SU-DHL-6 (cell line): ENCODE results near the gene ZCCHC4.

Source experiments
- H2AFZ ChIP-seq: fragments of 200-600 bp; sonication (generic); 2 replicates; pipeline ENCODE4 v1.6.1; 2014; ENCODE audit warnings: low read depth, mild to moderate bottlenecking, moderate library complexity, mixed read lengths, antibody characterized with exemption, low read length; ENCODE audit not compliant: severe bottlenecking
- H3F3A ChIP-seq: fragments of 200-600 bp; shearing (Covaris generic); 2 replicates; pipeline ENCODE4 v1.6.0; 2016; ENCODE audit warnings: antibody characterized with exemption, mild to moderate bottlenecking; ENCODE audit not compliant: insufficient read depth
- H3K27ac ChIP-seq: fragments of 200-600 bp; sonication (generic); 2 replicates; pipeline ENCODE4 v1.5.1; 2016; ENCODE audit warnings: low read depth, mild to moderate bottlenecking, low read length, moderate library complexity, mixed read lengths
- H3K27me3 ChIP-seq: fragments of 200-600 bp; sonication (generic), shearing (Covaris generic); 2 replicates; pipeline ENCODE4 v1.6.0; 2014; ENCODE audit warnings: mild to moderate bottlenecking, low read length
- H3K36me3 ChIP-seq: fragments of 200-600 bp; sonication (generic); 2 replicates; pipeline ENCODE4 v1.6.1; 2014; ENCODE audit warnings: mild to moderate bottlenecking, low read length, mixed read lengths
- H3K4me2 ChIP-seq: fragments of 300-600, 200-600 bp; shearing (Covaris generic), sonication (generic); 2 replicates; pipeline ENCODE4 v1.6.0; 2014; ENCODE audit warnings: low read length, low read depth, mild to moderate bottlenecking; ENCODE audit not compliant: poor library complexity, severe bottlenecking
- H3K4me3 ChIP-seq: fragments of 200-600 bp; sonication (generic); 2 replicates; pipeline ENCODE4 v1.5.1; 2014; ENCODE audit warnings: antibody characterized with exemption, low read length, mild to moderate bottlenecking, mixed read lengths; ENCODE audit not compliant: insufficient read depth, poor library complexity, severe bottlenecking
- H3K79me2 ChIP-seq: fragments of 200-600 bp; sonication (generic); 2 replicates; pipeline ENCODE4 v1.6.1; 2014; ENCODE audit warnings: mild to moderate bottlenecking, low read length, moderate library complexity; ENCODE audit not compliant: insufficient read depth
- H3K9ac ChIP-seq: fragments of 200-600 bp; sonication (generic); 2 replicates; pipeline ENCODE4 v1.7.0; 2014; ENCODE audit warnings: mild to moderate bottlenecking, low read length
- H3K9me2 ChIP-seq: fragments of 200-600 bp; sonication (generic); replicated peaks from 2 replicates; pipeline ENCODE4 v1.6.1; 2014; ENCODE audit warnings: low read length; ENCODE audit not compliant: insufficient read depth
- H3K9me3 ChIP-seq: fragments of 200-600 bp; sonication (generic); 2 replicates; pipeline ENCODE4 v1.6.1; 2014; ENCODE audit warnings: low read length, mixed read lengths; ENCODE audit not compliant: insufficient read depth
- H4K20me1 ChIP-seq: fragments of 200-600 bp; sonication (generic); 2 replicates; pipeline ENCODE4 v1.6.1; 2014; ENCODE audit warnings: low read depth, mild to moderate bottlenecking, antibody characterized with exemption, low read length, moderate library complexity, mixed read lengths
- CTCF ChIP-seq: fragments of 200-600 bp; sonication (generic); IDR thresholded peaks from one replicate; pipeline ENCODE4 v1.5.1; 2017; ENCODE audit warnings: antibody characterized with exemption, mild to moderate bottlenecking, low read length, moderate library complexity; ENCODE audit not compliant: insufficient read depth, poor library complexity, severe bottlenecking
- EZH2phosphoT487 ChIP-seq: fragments of 200-600 bp; sonication (generic), shearing (Covaris generic); conservative IDR thresholded peaks from 2 replicates; pipeline ENCODE4 v1.6.1; 2018; ENCODE audit warnings: mild to moderate bottlenecking, antibody characterized with exemption, low read length, moderate library complexity, mixed read lengths

Gene ZCCHC4

DNA sequence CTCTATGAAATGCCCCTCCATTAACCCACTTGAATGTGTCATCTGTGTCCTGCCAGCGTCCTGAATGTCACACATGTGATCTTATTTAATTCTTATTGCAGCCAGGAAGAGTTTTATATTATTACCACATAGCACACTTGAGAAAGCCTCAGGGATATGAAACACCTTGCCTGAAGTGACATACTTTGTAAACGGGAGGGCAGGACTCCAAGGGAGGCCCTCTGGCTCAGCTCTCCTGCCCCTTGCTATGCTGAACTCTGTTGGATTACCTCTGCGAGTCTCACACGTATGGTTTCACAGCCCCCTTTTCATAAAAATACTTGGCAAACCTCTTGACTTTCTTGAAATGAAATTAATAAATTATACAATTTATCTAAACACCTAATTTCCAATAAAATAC is 11.1 kb upstream of the ZCCHC4 start:
- Histone ChIP-seq H3K4me3 (no peak overlapping the region), H3K36me3 (no peaks in the 10 kb centered on the region), H3K79me2 (no peaks in the 10 kb centered on the region), H3F3A (no peaks in the 10 kb centered on the region), H3K27me3 (no peaks in the 10 kb centered on the region), H3K9ac (no peak overlapping the region), H3K4me2 (no peak overlapping the region), H4K20me1 (no peaks in the 10 kb centered on the region), H2AFZ (no peak overlapping the region), H3K9me3 (no peaks in the 10 kb centered on the region), H3K27ac (no peak overlapping the region), H3K9me2 (no peaks in the 10 kb centered on the region)
- TF ChIP-seq CTCF (no peak), EZH2phosphoT487 (no peak)

- H3F3A ChIP-seq = no peaks in the 10 kb centered on the region
- no peaks in the 10 kb centered on the region for H3K9me3 ChIP-seq
- no peaks in the 10 kb centered on the region for H4K20me1 ChIP-seq
- no peak overlapping the region for H2AFZ ChIP-seq
- no peak for TF ChIP-seq CTCF
- H3K36me3 ChIP-seq = no peaks in the 10 kb centered on the region
- H3K27ac ChIP-seq = no peak overlapping the region
- no peaks in the 10 kb centered on the region for H3K9me2 ChIP-seq
- no peak overlapping the region for H3K9ac ChIP-seq
- no peak overlapping the region for H3K4me2 ChIP-seq
- H3K27me3 ChIP-seq = no peaks in the 10 kb centered on the region
- H3K4me3 ChIP-seq = no peak overlapping the region
- no peaks in the 10 kb centered on the region for H3K79me2 ChIP-seq
These were observed 9.9 kb upstream of the ZCCHC4 start for GRCh38 chr4:25302626-25303025.

- no peaks in the 10 kb centered on the region for H3K36me3 ChIP-seq
- no peaks in the 10 kb centered on the region for H4K20me1 ChIP-seq
- H3K9ac ChIP-seq = no peak overlapping the region
- H3K9me3 ChIP-seq = no peaks in the 10 kb centered on the region
- TF ChIP-seq EZH2phosphoT487 = no peak
- H3K79me2 ChIP-seq = no peaks in the 10 kb centered on the region
- no peaks in the 10 kb centered on the region for H3K9me2 ChIP-seq
- H3K4me3 ChIP-seq = no peak overlapping the region
- H2AFZ ChIP-seq = no peak overlapping the region
- no peak overlapping the region for H3K27ac ChIP-seq
- no peak overlapping the region for H3K4me2 ChIP-seq
- H3K27me3 ChIP-seq = no peaks in the 10 kb centered on the region
- no peaks in the 10 kb centered on the region for H3F3A ChIP-seq
These were observed 9.0 kb upstream of the ZCCHC4 start for GRCh38 chr4:25303578-25303977.

- no peaks in the 10 kb centered on the region for H3K36me3 ChIP-seq
- no peak overlapping the region for H3K9ac ChIP-seq
- no peak overlapping the region for H3K4me3 ChIP-seq
- no peak overlapping the region for H2AFZ ChIP-seq
- no peak overlapping the region for H3K27ac ChIP-seq
- no peaks in the 10 kb centered on the region for H3K79me2 ChIP-seq
- no peak overlapping the region for H3K4me2 ChIP-seq
- no peaks in the 10 kb centered on the region for H3K27me3 ChIP-seq
- H3F3A ChIP-seq = no peaks in the 10 kb centered on the region
- no peaks in the 10 kb centered on the region for H3K9me3 ChIP-seq
- TF ChIP-seq CTCF = no peak
- no peak for TF ChIP-seq EZH2phosphoT487
- no peaks in the 10 kb centered on the region for H4K20me1 ChIP-seq
- H3K9me2 ChIP-seq = no peaks in the 10 kb centered on the region
These were observed 6.0 kb upstream of the ZCCHC4 start for GRCh38 chr4:25306518-25307057.
